ENCODE measurements around the gene TCTN2.

DNA sequence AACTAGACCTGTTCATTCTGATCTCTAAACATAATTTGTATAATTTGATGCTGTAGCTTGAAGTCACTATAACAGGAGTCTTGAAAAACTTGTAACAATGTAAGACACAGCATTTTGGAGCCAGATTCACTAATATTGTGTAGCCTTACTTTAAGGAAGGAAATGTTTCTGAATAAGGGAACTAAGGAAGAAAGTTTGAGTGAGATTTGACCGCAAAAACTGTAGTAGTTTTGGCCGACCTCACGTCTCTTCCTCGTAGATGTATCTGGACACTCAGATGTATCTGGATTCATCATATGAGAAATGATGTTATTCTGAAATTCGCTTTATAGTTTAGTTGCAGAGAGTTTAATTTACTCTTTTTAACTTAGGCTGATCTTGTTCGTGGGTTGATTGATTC is 77.2 kb downstream of the TCTN2 start:
- TF ChIP-seq CTCF (conservative IDR thresholded peaks at IDR 0.05 in 1 of 2, IDR thresholded peaks at IDR 0.05 in 1 of 2; ENCODE audit: extremely low read depth in 1 of 2, insufficient read depth in 1 of 2, low read depth in 1 of 2, low read length in 2 of 2), result no peak
- no peak for TF ChIP-seq EZH2 (IDR thresholded peaks at IDR 0.05; ENCODE audit: borderline replicate concordance, low read length)

Measured in mammary epithelial cell (primary cell).